WTC11 (cell line): ENCODE results near the gene CPE.

ENCODE experiments used
- ATF3 ChIP-seq: sonication (generic); formaldehyde crosslinking; conservative IDR thresholded peaks from 2 replicates; pipeline ENCODE4 v1.8.1; 2022; ENCODE audit warnings: mild to moderate bottlenecking, missing genetic modification reagents
- CTCF ChIP-seq: fragments of 200-600 bp; IDR thresholded peaks from 2 replicates; pipeline ENCODE4 v1.8.0; 2022; ENCODE audit warnings: antibody characterized with exemption
- MAX ChIP-seq: sonication (generic); formaldehyde crosslinking; IDR thresholded peaks from 2 replicates; pipeline ENCODE4 v1.8.0; 2022; ENCODE audit warnings: mild to moderate bottlenecking, missing genetic modification reagents
- SP1 ChIP-seq: sonication (generic); formaldehyde crosslinking; conservative IDR thresholded peaks from 2 replicates; pipeline ENCODE4 v1.8.1; 2022; ENCODE audit warnings: missing genetic modification reagents
- ZBTB43 ChIP-seq: sonication (generic); formaldehyde crosslinking; IDR thresholded peaks from 2 replicates; pipeline ENCODE4 v1.8.1; 2023; ENCODE audit warnings: mild to moderate bottlenecking, missing genetic modification reagents
- ZNF121 ChIP-seq: sonication (generic); formaldehyde crosslinking; IDR thresholded peaks from 2 replicates; pipeline ENCODE4 v1.8.0; 2023; ENCODE audit warnings: missing genetic modification reagents

- no peak for TF ChIP-seq CTCF
- no peak for TF ChIP-seq ZBTB43 (CRISPR knock-in tag)
- no peak for TF ChIP-seq SP1 (CRISPR knock-in tag)
- TF ChIP-seq ZNF121 (CRISPR knock-in tag), result no peak
- TF ChIP-seq ATF3 (CRISPR knock-in tag), result no peak
- TF ChIP-seq MAX (CRISPR knock-in tag), result no peak
These were observed 128.0 kb downstream of the CPE start for GRCh38 chr4:165506849-165507248.
